A673 (cell line): ENCODE results near the gene ZC3HAV1.

Experiments
- CTCF ChIP-seq: fragments of 300-800, 200-600 bp; sonication (generic); conservative IDR thresholded peaks from 2 replicates; pipeline ENCODE4 v1.5.1; 2017; ENCODE audit warnings: low read depth, mild to moderate bottlenecking, antibody characterized with exemption, low read length, moderate library complexity, mixed read lengths
- EZH2 ChIP-seq: fragments of 200-600 bp; sonication (generic); IDR thresholded peaks from 2 replicates; pipeline ENCODE4 v1.6.1; 2017; ENCODE audit warnings: borderline replicate concordance, low read depth, mild to moderate bottlenecking, mixed read lengths, antibody characterized with exemption, low read length; ENCODE audit not compliant: poor library complexity, severe bottlenecking

DNA sequence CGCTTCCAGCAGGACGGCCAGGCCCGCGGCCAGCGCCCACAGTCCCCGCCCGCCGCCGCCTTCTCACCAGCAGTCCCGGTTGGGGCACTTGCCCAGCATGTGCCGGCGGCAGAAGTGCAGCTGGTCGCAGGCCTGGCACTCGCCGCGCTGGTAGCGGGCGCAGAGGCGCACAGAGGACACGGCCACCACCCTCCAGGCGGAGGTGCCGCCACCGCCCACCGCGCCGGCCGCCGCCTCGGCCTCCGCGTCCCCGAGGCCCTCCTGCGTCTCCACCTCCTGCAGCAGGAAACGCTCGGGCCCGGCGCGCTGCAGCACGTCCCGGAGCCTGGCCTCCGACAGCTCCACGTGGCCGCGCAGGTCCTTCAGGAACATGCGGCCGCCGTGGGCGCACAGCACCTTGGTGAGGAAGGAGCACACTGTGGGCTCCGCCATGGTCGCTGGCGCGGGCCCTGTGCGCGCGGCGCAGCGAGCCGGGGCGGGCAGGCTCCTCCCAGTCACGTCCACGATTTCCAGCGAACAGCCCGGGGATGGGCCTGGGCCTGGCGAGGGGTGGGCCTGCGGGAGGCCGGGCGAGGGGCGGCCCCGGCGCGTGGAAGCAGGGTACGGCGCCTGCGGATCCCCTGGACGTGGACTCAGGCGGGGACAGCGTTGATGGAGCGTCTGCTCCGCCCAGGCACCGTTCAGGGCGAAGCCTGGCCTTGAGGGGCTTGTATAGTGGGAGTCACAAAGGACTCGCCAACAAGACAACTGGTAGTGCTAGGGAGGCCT lies 73.8 kb downstream of the ZC3HAV1 start, which contains the start of gene ZC3HAV1L:
- TF ChIP-seq CTCF: no peak
- no peak for TF ChIP-seq EZH2
